Superior temporal gyrus (tissue), 1 donor: ENCODE measurements around the gene MYDGF.

Experiments
- DNase-seq: peaks from one replicate; pipeline ENCODE4 v3.0.0-alpha.2; 2016; ENCODE audit errors: extremely low spot score

Gene MYDGF

DNA sequence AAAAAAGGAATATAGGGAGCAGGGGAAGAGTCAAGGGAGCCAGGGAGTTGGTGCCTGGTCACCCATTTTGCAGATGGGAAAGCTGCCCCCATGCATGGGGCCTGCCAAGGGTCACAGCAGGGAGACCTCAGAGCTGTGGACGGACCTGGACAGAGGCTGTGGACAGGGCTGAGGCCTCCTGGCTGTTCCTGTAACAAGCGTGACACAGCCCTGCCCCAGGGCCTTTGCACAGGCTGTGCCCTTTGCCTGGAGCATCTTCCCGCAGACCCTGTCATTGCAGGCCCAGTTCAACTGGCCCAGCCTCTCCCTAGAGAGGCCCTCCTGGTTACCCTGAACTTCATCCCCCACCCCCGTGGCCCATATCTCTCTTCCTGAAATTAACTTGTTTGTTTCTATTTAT lies 24.4 kb downstream of the MYDGF start:
- DNase-seq, result no peak

GRCh38 chr19:4642625-4643024 lies 27.5 kb downstream of the MYDGF start:
- no peak for DNase-seq

DNA sequence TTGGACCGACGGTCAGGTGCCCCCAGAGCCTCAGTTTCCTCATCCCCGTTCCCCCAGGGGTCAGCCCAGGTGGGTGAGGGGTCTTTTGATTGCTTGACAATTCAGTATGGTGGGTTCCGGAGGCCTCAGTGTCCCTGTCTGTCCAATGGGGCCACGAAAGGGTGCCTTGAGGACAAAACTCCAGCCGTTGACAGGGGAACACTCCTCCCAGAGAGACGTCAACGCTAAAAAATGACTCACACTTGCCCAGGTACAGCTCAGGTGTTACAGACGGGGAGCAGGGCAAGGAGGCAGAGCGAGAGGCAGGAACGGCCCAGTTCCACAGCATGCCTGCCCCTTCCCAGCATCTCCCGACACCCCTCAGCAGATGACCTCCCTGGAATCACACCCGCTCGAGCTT lies 29.0 kb downstream of the MYDGF start:
- DNase-seq, result no peak

DNA sequence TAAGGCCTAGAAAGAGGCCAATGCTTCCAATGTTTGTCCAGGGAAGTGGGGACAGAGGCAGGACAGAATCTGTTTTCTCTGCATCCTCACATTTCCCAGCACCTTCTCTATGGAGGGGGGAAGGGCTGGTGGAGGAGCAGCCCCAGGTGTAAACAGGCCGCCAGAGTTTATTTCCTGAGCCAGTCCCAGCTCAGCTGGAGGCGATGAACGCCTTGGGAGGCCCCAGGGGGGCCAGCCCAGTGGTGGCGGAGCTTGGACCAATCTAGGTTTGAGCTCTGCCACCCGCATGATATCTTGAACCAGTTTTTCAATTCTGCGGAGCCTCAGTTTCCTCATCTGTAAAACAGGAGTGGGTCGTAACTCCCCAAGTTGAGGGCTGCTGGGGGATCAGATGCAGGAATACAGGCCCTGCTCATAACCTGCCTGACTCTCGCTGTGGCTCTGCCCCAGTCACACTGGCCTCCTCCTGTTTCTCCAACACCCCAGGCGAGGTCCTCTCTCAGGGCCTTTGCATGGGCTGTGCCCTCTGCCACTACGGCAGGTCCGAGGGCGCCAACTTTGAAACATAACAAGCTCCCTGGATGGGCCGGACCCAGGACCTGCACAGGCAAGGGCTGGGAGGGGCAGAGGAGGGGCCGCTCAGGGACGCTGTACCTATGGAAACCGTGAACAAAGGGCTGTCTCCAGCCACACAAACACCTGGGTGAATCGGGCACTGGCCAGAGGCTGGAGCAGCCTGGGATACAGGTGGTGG lies 29.7 kb downstream of the MYDGF start:
- no peak for DNase-seq

DNA sequence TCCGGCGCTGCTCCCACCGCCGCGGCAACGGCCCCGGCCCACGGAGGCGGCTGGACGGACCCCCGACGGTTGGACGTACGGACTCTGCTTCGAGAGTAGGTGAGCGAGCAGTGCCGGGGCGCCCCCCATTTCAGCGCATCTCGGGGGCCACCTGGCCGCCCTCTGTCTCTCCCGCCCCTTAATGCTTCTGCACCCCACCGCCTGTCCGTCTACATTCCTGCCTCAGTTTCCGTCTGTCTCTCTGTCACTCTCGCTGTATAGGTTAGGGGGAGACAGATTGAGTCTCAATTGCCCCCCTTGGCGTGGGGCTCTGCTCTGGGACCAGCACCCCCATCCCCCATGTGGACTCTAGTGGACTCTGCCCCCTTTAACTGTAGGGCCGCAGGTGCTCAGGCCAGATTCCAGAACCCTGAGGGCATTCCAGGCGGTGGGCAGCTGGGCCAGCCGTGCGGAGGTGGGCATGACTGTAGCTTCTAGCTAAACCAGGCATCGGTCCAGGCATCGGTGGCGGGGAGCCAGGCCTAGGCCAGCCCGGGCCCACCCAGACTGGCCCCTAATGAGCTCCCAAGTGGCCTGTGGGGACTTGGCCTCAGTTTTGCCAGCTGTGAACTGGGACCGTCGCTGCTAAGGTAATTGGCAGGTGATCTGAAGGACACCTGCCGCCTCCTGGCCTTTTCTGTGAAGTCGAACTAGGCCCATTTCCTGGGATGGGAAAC lies 30.5 kb downstream of the MYDGF start:
- no peak for DNase-seq

GRCh38 chr19:4638828-4639530 lies 31.2 kb downstream of the MYDGF start, which contains the start of gene TNFAIP8L1:
TNFAIP8L1 (plus strand) TSS chr19:4639516; CDS start chr19:4651870, 12,354 bp downstream.
- peak; percentile 90 for DNase-seq

DNA sequence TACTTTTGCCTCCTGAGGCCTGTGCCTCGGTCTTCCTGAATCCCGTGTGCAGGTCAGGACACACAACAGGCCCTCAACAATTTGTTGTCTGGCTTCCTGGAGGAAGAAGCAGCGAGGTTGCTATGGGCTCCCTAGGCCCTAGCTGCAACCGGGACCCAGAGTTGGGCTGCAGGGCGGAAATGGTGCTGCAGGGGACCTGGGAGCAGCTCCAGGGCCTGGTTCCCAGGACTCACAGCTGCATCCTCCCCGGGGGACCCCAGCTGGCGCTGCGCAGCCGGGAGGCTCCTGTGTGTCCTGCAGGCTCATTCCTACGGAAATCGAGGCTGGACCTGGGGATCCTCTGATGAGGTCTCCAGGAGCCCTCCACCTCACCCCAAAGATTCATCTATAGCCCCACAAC lies 31.8 kb downstream of the MYDGF start:
- DNase-seq, result no peak

- no peak for DNase-seq
These were observed 33.4 kb downstream of the MYDGF start for GRCh38 chr19:4636761-4637160.

GRCh38 chr19:4636151-4636717 lies 33.9 kb downstream of the MYDGF start:
- no peak for DNase-seq

- DNase-seq, result no peak
These were observed 34.4 kb downstream of the MYDGF start for GRCh38 chr19:4635754-4636116.

GRCh38 chr19:4633140-4633967 lies 36.8 kb downstream of the MYDGF start:
- DNase-seq, result peak; percentile 32

- DNase-seq, result peak; percentile 11
These were observed 45.3 kb downstream of the MYDGF start for GRCh38 chr19:4624733-4625362.

DNA sequence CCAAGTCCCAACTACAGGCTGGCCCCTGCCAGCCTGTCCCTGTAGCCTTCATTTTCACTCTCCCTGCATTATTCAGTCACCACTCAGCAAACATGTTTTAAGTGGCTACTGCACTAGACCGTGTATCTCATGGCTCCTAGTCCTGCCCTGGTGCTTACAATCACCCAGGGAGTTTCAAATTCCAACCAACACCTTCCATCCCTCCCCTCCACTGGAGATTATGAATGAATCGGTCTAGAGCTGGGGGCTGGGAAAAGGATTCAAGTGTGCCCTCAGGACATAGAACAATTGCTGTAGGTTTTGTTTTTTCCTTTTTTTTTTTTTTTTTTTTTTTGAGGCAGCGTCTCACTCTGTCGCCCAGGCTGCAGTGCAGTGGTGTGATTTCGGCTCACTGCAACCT lies 45.8 kb downstream of the MYDGF start:
- DNase-seq, result no peak

DNA sequence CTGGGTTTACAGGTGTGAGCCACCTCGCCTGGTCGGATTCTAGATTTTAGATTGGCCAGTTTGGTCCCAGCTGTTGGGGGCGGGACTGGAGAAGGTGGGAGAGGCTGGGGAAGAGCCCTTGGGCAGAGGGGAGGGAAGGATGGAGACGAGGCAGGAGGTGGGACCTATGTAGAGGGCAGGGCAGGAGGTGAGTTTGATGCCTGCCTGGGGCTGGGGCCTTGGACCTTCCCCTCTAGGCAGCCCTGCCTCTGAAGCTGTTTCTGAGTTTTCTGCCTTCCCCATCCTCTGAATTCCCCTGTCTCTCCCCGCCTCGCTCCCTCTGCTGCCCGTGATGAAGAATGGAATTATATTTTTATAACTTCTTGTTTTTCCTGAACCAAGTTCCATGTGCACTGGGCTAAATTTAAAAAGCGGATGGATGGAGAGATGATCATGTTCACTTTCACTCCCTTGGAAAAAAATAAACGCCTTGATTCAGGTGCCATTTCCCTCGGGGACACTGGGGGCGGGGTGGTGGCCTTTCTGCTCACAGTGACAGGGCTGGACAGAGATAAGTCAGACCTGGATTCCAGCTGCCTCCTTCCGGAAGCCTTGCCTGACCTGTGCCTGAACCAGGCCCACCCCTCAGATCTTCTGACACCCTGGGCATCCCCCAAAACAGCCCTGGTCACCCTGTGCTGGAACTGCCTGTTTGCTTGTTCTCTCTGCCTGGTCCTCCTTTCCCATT lies 47.3 kb downstream of the MYDGF start:
- peak; percentile 12 for DNase-seq

DNA sequence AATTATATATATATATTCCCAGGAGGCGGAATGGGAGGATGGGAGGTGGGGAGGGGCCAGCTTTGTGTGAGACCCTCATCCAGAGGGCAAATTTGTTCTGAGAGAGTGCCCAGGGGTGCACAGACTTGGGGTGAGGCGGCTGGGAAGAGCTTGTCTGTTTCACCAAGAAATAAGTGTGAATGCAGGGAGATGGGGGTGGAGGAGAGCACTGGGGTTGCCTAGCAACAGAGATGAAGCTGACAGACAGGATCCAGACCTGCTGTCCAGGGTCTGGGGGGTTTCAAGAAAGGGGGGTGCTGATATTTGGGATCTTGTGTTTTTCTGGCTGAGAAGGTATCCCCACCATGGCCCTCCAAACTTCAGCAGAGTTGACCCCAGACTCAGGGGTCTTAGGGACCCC lies 49.5 kb downstream of the MYDGF start:
- DNase-seq, result peak; percentile 9

GRCh38 chr19:4619668-4620294 lies 50.4 kb downstream of the MYDGF start:
- DNase-seq, result no peak

DNA sequence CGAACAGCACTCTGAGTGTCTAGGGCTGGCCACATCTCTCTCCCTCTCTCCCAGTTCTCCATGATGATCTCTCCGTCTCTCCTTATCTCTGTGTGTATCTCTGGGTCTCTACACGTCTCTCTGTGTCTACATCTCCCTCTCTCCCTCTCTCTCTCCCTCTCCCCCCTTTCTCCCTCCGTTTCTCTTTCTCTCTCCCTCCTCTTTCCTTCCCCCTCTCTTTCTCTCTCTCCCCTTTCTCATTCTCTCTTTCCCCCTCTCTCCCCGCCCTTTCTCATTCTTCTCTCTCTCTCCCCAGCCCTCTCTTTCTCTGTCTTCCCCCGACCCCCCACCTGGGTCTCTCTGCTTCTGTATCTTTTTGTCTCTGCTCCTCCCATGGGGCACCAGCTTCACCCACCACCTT lies 52.1 kb downstream of the MYDGF start:
- DNase-seq, result no peak

DNA sequence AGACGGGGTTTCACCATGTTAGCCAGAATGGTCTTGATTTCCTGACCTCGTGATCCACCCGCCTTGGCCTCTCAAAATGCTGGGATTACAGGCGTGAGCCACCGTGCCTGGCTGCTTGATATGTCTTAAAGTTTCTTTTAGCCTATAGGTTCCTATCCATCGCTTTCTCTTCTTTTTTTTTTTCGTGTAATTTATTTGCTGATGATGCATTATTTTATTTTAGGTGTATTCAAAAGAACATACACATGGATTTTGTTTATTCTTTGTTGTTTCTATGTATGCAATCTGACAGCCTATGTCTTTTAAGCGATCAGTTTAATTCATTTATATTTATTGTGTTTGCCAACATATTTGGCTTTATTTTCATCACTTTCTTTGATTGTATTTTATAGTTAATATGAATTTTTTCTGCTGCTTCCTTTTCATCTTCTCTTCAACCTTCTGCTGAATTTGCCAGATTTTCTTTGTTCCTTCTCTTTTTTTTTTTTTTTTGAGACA lies 56.8 kb downstream of the MYDGF start:
- no peak for DNase-seq

DNA sequence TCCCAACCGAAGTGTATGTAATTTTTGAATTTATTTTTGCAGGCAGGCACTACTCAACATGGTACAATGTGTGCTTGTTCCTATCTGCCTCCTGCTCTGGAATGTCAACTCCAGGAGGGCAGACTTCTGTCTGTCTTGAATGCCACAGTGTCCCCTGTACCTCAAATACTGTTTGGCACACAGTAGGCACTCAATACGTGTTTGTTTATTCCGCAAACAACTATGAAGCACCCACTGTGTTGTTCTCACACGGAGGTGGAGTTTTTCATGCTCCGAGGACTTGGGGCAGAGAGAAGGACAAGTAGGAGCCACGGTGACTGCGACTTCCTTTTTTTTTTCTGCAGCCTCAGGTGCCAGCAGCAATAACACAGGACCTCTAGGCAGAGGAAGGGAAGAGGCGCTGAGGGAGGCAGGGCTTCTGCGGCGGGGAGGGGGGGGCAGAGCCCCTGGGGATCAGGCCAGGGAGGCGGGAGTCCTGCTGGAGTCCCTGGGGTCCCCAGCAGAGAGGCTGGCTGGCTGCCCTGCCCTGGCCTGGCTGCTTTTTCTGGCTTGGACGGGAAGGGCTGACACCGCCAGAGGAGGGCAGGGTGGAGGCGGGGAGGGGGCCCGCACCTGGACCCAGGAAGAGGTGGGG lies 60.1 kb downstream of the MYDGF start:
- no peak for DNase-seq
